ENCODE measurements around the gene SOX10.
"Not testable (repeated sequence)": the region's sequence is repeated elsewhere in the genome, so short reads cannot be mapped to it uniquely, and the experiment has no call there.

DNA sequence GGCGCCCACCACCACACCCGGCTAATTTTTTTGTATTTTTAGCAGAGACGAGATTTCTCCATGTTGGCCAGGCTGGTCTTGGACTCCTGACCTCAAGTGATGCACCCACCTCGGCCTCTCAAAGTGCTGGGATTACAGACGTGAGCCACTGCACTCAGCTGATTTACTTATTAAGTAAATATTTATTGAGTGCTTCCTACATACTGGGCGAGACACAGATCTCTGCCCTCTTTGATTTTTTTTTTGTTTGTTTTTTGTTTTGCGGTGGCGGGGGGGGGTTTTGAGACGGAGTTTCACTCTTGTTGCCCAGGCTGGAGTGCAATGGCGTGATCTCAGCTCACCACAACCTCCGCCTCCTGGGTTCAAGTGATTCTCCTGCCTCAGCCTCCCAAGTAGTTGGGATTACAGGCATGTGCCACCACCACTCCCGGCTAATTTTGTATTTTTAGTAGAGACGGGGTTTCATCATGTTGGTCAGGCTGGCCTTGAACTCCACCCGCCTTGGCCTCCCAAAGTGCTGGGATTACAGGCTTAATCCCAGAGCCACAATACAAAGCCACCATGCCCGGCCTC lies 28.4 kb downstream of the SOX10 start:
- TF ChIP-seq MYC (IDR thresholded peaks at IDR 0.05; ENCODE audit: low read depth, low read length): not testable (repeated sequence)
- TF ChIP-seq, protein P1, sequence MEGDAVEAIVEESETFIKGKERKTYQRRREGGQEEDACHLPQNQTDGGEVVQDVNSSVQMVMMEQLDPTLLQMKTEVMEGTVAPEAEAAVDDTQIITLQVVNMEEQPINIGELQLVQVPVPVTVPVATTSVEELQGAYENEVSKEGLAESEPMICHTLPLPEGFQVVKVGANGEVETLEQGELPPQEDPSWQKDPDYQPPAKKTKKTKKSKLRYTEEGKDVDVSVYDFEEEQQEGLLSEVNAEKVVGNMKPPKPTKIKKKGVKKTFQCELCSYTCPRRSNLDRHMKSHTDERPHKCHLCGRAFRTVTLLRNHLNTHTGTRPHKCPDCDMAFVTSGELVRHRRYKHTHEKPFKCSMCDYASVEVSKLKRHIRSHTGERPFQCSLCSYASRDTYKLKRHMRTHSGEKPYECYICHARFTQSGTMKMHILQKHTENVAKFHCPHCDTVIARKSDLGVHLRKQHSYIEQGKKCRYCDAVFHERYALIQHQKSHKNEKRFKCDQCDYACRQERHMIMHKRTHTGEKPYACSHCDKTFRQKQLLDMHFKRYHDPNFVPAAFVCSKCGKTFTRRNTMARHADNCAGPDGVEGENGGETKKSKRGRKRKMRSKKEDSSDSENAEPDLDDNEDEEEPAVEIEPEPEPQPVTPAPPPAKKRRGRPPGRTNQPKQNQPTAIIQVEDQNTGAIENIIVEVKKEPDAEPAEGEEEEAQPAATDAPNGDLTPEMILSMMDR (IDR thresholded peaks at IDR 0.05; ENCODE audit: low read depth, low read length): not testable (repeated sequence)
- TF ChIP-seq, protein P2, sequence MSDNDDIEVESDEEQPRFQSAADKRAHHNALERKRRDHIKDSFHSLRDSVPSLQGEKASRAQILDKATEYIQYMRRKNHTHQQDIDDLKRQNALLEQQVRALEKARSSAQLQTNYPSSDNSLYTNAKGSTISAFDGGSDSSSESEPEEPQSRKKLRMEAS (IDR thresholded peaks at IDR 0.05; ENCODE audit: low read depth, low read length): not testable (repeated sequence)
